HepG2 (cell line): Measurements from ENCODE around the gene ZNF282. TPM values are rescaled to one million over a fixed set of nuclear protein-coding genes. Genes with fewer than 3 reads are reported as not detected.

Experiments
- ATAC-seq: fragments of 200-7000 bp; cut with Tn5 transposase; 3 replicates; pipeline ENCODE4 v1.9.1; 2020; ENCODE audit warnings: mild to moderate bottlenecking, moderate library complexity
- BruUV-seq: library from RNA; stranded (reverse); fragments of 400-500 nt; replicated peaks from 2 replicates; lab custom pipeline; 2021; lab: Mats Ljungman, UMichigan
- CTCF ChIA-PET: fragments of 300-600 bp; formaldehyde crosslinking; extraction: SDS; loops from one replicate; lab custom pipeline; 2021; ENCODE audit warnings: low total read pairs, inconsistent platforms, low intra/inter-chr PET ratio; lab: Yijun Ruan, JAX
- POLR2A ChIA-PET: fragments of 350-600 bp; sonication (Branson Sonifier 250); formaldehyde crosslinking; loops from one replicate; lab custom pipeline; 2020; ENCODE audit warnings: antibody characterized with exemption, inconsistent platforms; lab: Yijun Ruan, JAX
- DNase-seq: peaks from one replicate; pipeline ENCODE4 v3.0.0-alpha.2; 2015; ENCODE audit warnings: low spot score
- FAIRE-seq: peaks from 3 replicates; lab custom pipeline; 2011; peaks lifted over from hg19 to GRCh38; lab: Jason Lieb, UNC
- H2AFZ ChIP-seq: one replicate; pipeline ENCODE4 v1.6.1; 2011; ENCODE audit warnings: low read length, inconsistent platforms
- H3K27ac ChIP-seq: fragments of 300-600 bp; 3 replicates; pipeline ENCODE4 v1.8.0; 2011; ENCODE audit warnings: mixed run types, mild to moderate bottlenecking, mixed read lengths, low read length, inconsistent platforms; ENCODE audit not compliant: insufficient read depth; ENCODE audit errors: extremely low read length
- H3K27me3 ChIP-seq, 2 experiments: fragments of 200-600 bp in 1 of 2; 2 replicates in 1 of 2; 3 replicates in 1 of 2; pipeline versions ENCODE4 v1.6.0 to v1.8.0; 2011; ENCODE audit warnings: low read length in 2 of 2, mild to moderate bottlenecking in 2 of 2, moderate library complexity in 2 of 2, inconsistent platforms in 1 of 2; ENCODE audit not compliant: insufficient read depth in 2 of 2, control insufficient read depth in 1 of 2
- H3K36me3 ChIP-seq, 2 experiments: fragments of 200-600 bp in 1 of 2; replicated peaks in 1 of 2; 2 replicates in 1 of 2; 3 replicates in 1 of 2; pipeline versions ENCODE4 v1.5.1 to v1.8.0; 2011; ENCODE audit warnings: low read length in 2 of 2, inconsistent platforms in 1 of 2; ENCODE audit not compliant: insufficient read depth in 2 of 2, control insufficient read depth in 1 of 2
- H3K4me1 ChIP-seq: 2 replicates; pipeline ENCODE4 v1.5.1; 2012; ENCODE audit warnings: low read length, inconsistent platforms; ENCODE audit not compliant: insufficient read depth
- H3K4me2 ChIP-seq: 2 replicates; pipeline ENCODE4 v1.6.0; 2011; ENCODE audit warnings: low read depth, low read length, inconsistent platforms
- H3K4me3 ChIP-seq, 3 experiments: fragments of 200-600 bp in 1 of 3; sonication (generic), shearing (Covaris generic) in 1 of 3; replicated peaks in 1 of 3; 2 replicates each; pipeline ENCODE4 v1.5.1; 2011 to 2016; ENCODE audit warnings: low read length in 3 of 3, inconsistent platforms in 2 of 3, low read depth in 2 of 3, mild to moderate bottlenecking in 2 of 3, control low read depth in 1 of 3, mixed read lengths in 1 of 3; ENCODE audit not compliant: insufficient read depth in 1 of 3
- H3K79me2 ChIP-seq: one replicate; pipeline ENCODE4 v1.6.1; 2011; ENCODE audit warnings: low read length, inconsistent platforms; ENCODE audit not compliant: insufficient read depth
- H3K9ac ChIP-seq: 2 replicates; pipeline ENCODE4 v1.6.0; 2011; ENCODE audit warnings: mild to moderate bottlenecking, low read depth, low read length, inconsistent platforms; ENCODE audit not compliant: insufficient read depth
- H3K9me3 ChIP-seq: 2 replicates; pipeline ENCODE4 v1.5.1; 2012; ENCODE audit warnings: mild to moderate bottlenecking, low read length
- H4K20me1 ChIP-seq: 2 replicates; pipeline ENCODE4 v1.6.0; 2011; ENCODE audit warnings: inconsistent platforms, mild to moderate bottlenecking, low read length, moderate library complexity; ENCODE audit not compliant: insufficient read depth
- CEBPB ChIP-seq: IDR thresholded peaks from 2 replicates; pipeline ENCODE4 v1.6.1; 2011; ENCODE audit warnings: low read depth, low read length, improper control_type of control experiment, borderline replicate concordance
- HMGXB4 ChIP-seq, 2 experiments: sonication (generic) in 1 of 2; formaldehyde crosslinking in 1 of 2; IDR thresholded peaks; 2 replicates each; pipeline versions ENCODE4 v1.4.0 to v1.6.1; 2018 to 2020; ENCODE audit warnings: missing genetic modification reagents in 2 of 2, borderline replicate concordance in 1 of 2, low read depth in 1 of 2, mild to moderate bottlenecking in 1 of 2, missing biosample characterization in 1 of 2
- ISL2 ChIP-seq: sonication (generic); formaldehyde crosslinking; IDR thresholded peaks from 2 replicates; pipeline ENCODE4 v1.5.0; 2020; ENCODE audit warnings: missing genetic modification reagents
- RELA ChIP-seq: sonication (generic); formaldehyde crosslinking; IDR thresholded peaks from 2 replicates; pipeline ENCODE4 v1.4.0; 2020; ENCODE audit warnings: missing genetic modification reagents
- SOX13 ChIP-seq, 3 experiments: fragments of 450-650 bp in 1 of 3; sonication (generic) in 1 of 3; formaldehyde crosslinking in 1 of 3; IDR thresholded peaks in 2 of 3; conservative IDR thresholded peaks in 1 of 3; 2 replicates each; pipeline versions ENCODE4 v1.5.0 to v1.6.1; 2016 to 2020; ENCODE audit warnings: antibody characterized with exemption in 1 of 3, mild to moderate bottlenecking in 1 of 3, missing compliant biosample characterization in 1 of 3, missing genetic modification reagents in 1 of 3, moderate library complexity in 1 of 3
- ZNF234 ChIP-seq: sonication (generic); formaldehyde crosslinking; conservative IDR thresholded peaks from 2 replicates; pipeline ENCODE4 v1.5.1; 2020; ENCODE audit warnings: mild to moderate bottlenecking, missing genetic modification reagents
- ZNF354B ChIP-seq: sonication (generic); formaldehyde crosslinking; IDR thresholded peaks from 2 replicates; pipeline ENCODE4 v1.8.0; 2022; ENCODE audit warnings: mild to moderate bottlenecking, missing genetic modification reagents
- WGBS: methylation state at CpG from one replicate; pipeline ENCODE4 v1.1.6; 2017; ENCODE audit warnings: low lambda C conversion rate; 5-methylcytosine and 5-hydroxymethylcytosine counted together
- in situ Hi-C: cut with HindIII; loops from 2 replicates; pipeline ENCODE4 v1.10.0; 2017; ENCODE audit warnings: low pct_unique_long_range_greater_than_20kb; ENCODE audit not compliant: extremely low pct_ligation_motif_present
- intact Hi-C: fragments of 100-400 bp; cut with micrococcal nuclease; formaldehyde crosslinking; loops from one replicate; pipeline ENCODE4 v1.10.0; 2022; ENCODE audit not compliant: unreplicated experiment
- polyA plus RNA-seq, 8 experiments: library from polyadenylated mRNA; depleted of rRNA in 3 of 8; stranded (reverse) in 7 of 8; unstranded in 1 of 8; fragments of >200 nt; fragmentation: Illumina TruSeq in 4 of 8; extraction: Trizol in 4 of 8; gene quantifications; 2 replicates each; pipeline versions ENCODE4 v1.2.1 to v1.2.3, GENCODE V29; 2011 to 2016; ENCODE audit warnings: low read depth in 4 of 8, missing spikeins in 1 of 8, mixed read lengths in 1 of 8; ENCODE audit not compliant: insufficient read depth in 1 of 8
- total RNA-seq, 5 experiments: library from RNA; depleted of rRNA; stranded (reverse); fragments of >200 nt; fragmentation: Illumina TruSeq; extraction: Trizol; gene quantifications; 2 replicates each; pipeline ENCODE4 v1.2.3, GENCODE V29; 2016; ENCODE audit warnings: low read depth in 1 of 5
- TF ChIP-seq, protein P1 (sequence below): IDR thresholded peaks from 2 replicates; pipeline ENCODE4 v1.4.0; 2020; ENCODE audit warnings: mild to moderate bottlenecking, missing genetic modification reagents
- TF ChIP-seq, protein P2 (sequence below): sonication (generic); formaldehyde crosslinking; IDR thresholded peaks from 2 replicates; pipeline ENCODE4 v1.5.1; 2020; ENCODE audit warnings: missing genetic modification reagents, mild to moderate bottlenecking, borderline replicate concordance

Gene ZNF282
- total and polyA plus RNA-seq, 2 of the 13 experiments (the other 11 are each of a cell fraction or from before 2014, with no cell fraction given), result 9.1 to 20.9 TPM

DNA sequence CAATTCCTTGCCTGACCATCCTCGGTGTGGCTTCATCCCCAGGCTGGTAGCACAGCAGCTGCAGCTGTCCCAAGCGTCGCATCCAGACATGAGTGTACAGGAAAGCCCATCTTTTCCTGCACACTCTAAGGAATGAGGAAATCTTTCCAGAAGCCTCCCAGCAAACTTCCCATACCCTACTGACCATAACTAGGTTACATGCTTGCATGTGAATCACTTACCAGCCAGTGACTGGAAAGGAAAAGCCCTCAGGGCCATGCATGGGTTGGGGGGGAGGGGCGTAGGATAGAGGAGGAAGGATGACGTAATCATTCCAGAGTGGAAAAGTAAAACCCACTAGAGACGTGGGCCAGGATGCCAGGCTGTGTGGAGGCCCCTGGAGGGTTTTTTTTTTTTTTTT is 25.2 kb downstream of the ZNF282 start:
- no peak overlapping the region for H3K27ac ChIP-seq
- H3K9ac ChIP-seq, result no peak overlapping the region
- H3K4me3 ChIP-seq, result no peak overlapping the region
- TF ChIP-seq, protein P1, sequence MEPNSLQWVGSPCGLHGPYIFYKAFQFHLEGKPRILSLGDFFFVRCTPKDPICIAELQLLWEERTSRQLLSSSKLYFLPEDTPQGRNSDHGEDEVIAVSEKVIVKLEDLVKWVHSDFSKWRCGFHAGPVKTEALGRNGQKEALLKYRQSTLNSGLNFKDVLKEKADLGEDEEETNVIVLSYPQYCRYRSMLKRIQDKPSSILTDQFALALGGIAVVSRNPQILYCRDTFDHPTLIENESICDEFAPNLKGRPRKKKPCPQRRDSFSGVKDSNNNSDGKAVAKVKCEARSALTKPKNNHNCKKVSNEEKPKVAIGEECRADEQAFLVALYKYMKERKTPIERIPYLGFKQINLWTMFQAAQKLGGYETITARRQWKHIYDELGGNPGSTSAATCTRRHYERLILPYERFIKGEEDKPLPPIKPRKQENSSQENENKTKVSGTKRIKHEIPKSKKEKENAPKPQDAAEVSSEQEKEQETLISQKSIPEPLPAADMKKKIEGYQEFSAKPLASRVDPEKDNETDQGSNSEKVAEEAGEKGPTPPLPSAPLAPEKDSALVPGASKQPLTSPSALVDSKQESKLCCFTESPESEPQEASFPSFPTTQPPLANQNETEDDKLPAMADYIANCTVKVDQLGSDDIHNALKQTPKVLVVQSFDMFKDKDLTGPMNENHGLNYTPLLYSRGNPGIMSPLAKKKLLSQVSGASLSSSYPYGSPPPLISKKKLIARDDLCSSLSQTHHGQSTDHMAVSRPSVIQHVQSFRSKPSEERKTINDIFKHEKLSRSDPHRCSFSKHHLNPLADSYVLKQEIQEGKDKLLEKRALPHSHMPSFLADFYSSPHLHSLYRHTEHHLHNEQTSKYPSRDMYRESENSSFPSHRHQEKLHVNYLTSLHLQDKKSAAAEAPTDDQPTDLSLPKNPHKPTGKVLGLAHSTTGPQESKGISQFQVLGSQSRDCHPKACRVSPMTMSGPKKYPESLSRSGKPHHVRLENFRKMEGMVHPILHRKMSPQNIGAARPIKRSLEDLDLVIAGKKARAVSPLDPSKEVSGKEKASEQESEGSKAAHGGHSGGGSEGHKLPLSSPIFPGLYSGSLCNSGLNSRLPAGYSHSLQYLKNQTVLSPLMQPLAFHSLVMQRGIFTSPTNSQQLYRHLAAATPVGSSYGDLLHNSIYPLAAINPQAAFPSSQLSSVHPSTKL (CRISPR knock-in tag), result no peak
- TF ChIP-seq CEBPB (0 out of 2 replicates have a peak, but pooled peaks have one; percentile 9), RELA (no peak)
- TF ChIP-seq, all 625 proteins: peak for 1
- intact Hi-C loops (no loop called here), in situ Hi-C loops (no loop called here)
- no peaks in the 10 kb centered on the region for H3K4me1 ChIP-seq
- H3K36me3 ChIP-seq, result peaks cover 22 to 70% of the 10 kb centered on the region in 2 experiments; a peak in 4 of 5 replicates
- ATAC-seq (no peak), FAIRE-seq (no peak), DNase-seq (no peak)
- no peaks in the 10 kb centered on the region for H3K27me3 ChIP-seq
- H2AFZ ChIP-seq, result no peak overlapping the region
- 97% methylated on average over 6 of the region's 6 CpGs for WGBS
- no TSS peak for BruUV-seq
- 0 out of 2 replicates have a peak, but pooled peaks cover 3% of the 10 kb centered on the region for H4K20me1 ChIP-seq
- no peak overlapping the region for H3K4me2 ChIP-seq
- H3K79me2 ChIP-seq, result no peaks in the 10 kb centered on the region
- POLR2A ChIA-PET, result no interaction called here
- CTCF ChIA-PET, result no interaction called here
- H3K9me3 ChIP-seq, result no peaks in the 10 kb centered on the region

GRCh38 chr7:149223176-149223575 is 27.8 kb downstream of the ZNF282 start:
- FAIRE-seq, result no peak
- BruUV-seq, result no TSS peak
- no peak for TF ChIP-seq ZNF234
- TF ChIP-seq, protein P2, sequence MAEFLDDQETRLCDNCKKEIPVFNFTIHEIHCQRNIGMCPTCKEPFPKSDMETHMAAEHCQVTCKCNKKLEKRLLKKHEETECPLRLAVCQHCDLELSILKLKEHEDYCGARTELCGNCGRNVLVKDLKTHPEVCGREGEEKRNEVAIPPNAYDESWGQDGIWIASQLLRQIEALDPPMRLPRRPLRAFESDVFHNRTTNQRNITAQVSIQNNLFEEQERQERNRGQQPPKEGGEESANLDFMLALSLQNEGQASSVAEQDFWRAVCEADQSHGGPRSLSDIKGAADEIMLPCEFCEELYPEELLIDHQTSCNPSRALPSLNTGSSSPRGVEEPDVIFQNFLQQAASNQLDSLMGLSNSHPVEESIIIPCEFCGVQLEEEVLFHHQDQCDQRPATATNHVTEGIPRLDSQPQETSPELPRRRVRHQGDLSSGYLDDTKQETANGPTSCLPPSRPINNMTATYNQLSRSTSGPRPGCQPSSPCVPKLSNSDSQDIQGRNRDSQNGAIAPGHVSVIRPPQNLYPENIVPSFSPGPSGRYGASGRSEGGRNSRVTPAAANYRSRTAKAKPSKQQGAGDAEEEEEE, result no peak
- TF ChIP-seq HMGXB4 (CRISPR knock-in tag; IDR thresholded peaks at IDR 0.05; ENCODE audit: borderline replicate concordance in 1 of 2, low read depth in 1 of 2), result no peak
- no peak for TF ChIP-seq ISL2 (CRISPR knock-in tag)
- no peak for TF ChIP-seq ZNF354B
- TF ChIP-seq SOX13 (IDR thresholded peaks at IDR 0.05), result no peak
- TF ChIP-seq SOX13 (CRISPR knock-in tag; conservative IDR thresholded peaks at IDR 0.05 in 1 of 2, IDR thresholded peaks at IDR 0.05 in 1 of 2), result no peak

More at GRCh38 chr7:149223176-149223575, 27.8 kb downstream of the ZNF282 start:
- Histone ChIP-seq H3K4me2 (no peak overlapping the region), H3K79me2 (no peaks in the 10 kb centered on the region), H3K36me3 (peaks cover 11 to 52% of the 10 kb centered on the region in 2 experiments; a peak in 4 of 5 replicates), H3K27ac (no peak overlapping the region), H3K9ac (no peak overlapping the region), H3K4me3 (no peak overlapping the region), H4K20me1 (no peaks in the 10 kb centered on the region), H2AFZ (no peak overlapping the region), H3K27me3 (no peaks in the 10 kb centered on the region), H3K4me1 (peaks cover 9% of the 10 kb centered on the region), H3K9me3 (no peaks in the 10 kb centered on the region)
- in situ Hi-C loops, result no loop called here
- ChIA-PET CTCF (no interaction called here), POLR2A (no interaction called here)
- WGBS, result 99% methylated on average over 8 of the region's 8 CpGs
- no peak for ATAC-seq
- no peak for DNase-seq
- intact Hi-C loops, result no loop called here
